ENCODE data around the gene RGS7.

DNA sequence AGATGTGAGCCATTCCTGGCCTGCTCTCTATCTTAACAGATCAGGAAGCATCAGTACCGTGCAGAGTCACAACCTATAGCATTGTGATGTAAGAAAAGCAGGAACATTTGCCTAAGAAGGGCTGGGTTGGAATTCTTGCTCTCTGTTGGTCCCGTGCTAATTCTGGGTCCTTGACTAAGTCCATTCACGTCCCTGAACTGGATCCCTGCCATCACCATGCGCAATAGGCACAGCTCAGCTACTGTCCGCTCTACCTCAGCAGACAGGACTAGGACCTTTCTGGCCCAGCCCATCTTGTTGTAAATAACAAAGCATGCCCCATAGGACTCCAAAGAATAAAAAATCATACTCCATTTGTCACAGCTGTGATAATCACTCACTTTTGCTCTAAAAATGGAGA, 175.0 kb downstream of the RGS7 start:
- TF ChIP-seq, protein P1, sequence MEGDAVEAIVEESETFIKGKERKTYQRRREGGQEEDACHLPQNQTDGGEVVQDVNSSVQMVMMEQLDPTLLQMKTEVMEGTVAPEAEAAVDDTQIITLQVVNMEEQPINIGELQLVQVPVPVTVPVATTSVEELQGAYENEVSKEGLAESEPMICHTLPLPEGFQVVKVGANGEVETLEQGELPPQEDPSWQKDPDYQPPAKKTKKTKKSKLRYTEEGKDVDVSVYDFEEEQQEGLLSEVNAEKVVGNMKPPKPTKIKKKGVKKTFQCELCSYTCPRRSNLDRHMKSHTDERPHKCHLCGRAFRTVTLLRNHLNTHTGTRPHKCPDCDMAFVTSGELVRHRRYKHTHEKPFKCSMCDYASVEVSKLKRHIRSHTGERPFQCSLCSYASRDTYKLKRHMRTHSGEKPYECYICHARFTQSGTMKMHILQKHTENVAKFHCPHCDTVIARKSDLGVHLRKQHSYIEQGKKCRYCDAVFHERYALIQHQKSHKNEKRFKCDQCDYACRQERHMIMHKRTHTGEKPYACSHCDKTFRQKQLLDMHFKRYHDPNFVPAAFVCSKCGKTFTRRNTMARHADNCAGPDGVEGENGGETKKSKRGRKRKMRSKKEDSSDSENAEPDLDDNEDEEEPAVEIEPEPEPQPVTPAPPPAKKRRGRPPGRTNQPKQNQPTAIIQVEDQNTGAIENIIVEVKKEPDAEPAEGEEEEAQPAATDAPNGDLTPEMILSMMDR (IDR thresholded peaks at IDR 0.05): no peak
- TF ChIP-seq POLR2A (IDR thresholded peaks at IDR 0.05): no peak

Data from thyroid gland (tissue), 4 donors.